G401 (cell line): ENCODE results near the gene ANO10. TPM values are rescaled to one million over a fixed set of nuclear protein-coding genes. Genes with fewer than 3 reads are reported as not detected.
"Not testable (repeated sequence)": the region's sequence is repeated elsewhere in the genome, so short reads cannot be mapped to it uniquely, and the experiment has no call there.

Experiments
- DNase-seq: peaks from one replicate; pipeline ENCODE4 v3.0.0-alpha.2; 2015; ENCODE audit warnings: low spot score
- in situ Hi-C: cut with HindIII; loops from 2 replicates; pipeline ENCODE4 v1.10.0; 2016; ENCODE audit warnings: low sequenced_read_pairs, mixed read lengths
- total RNA-seq: library from RNA; depleted of rRNA; stranded (reverse); fragments of >200 nt; shearing (Covaris generic); gene quantifications from 2 replicates; pipeline ENCODE4 v1.2.3, GENCODE V29; 2014

ANO10 gene
- total RNA-seq, 1 experiment from 2014 or later, result 24.1 TPM

GRCh38 chr3:43526956-43527355, 94.9 kb downstream of the ANO10 start:
- DNase-seq, result no peak
- in situ Hi-C loops, result no loop called here

- in situ Hi-C loops, result no loop called here
- DNase-seq, result peak; percentile 31
These were observed 95.7 kb downstream of the ANO10 start for GRCh38 chr3:43525941-43526607.

GRCh38 chr3:43525386-43525785, 96.4 kb downstream of the ANO10 start:
- in situ Hi-C loops, result no loop called here
- no peak for DNase-seq

GRCh38 chr3:43523454-43524053, 98.3 kb downstream of the ANO10 start:
- in situ Hi-C loops, result no loop called here
- no peak for DNase-seq

- DNase-seq, result no peak
- in situ Hi-C loops, result no loop called here
These were observed 99.0 kb downstream of the ANO10 start for GRCh38 chr3:43522727-43523362.

- in situ Hi-C loops, result no loop called here
- no peak for DNase-seq
These were observed 99.9 kb downstream of the ANO10 start for GRCh38 chr3:43521941-43522340.

GRCh38 chr3:43518515-43518914, 103.3 kb downstream of the ANO10 start:
- in situ Hi-C loops, DNase-seq: not testable (repeated sequence)

- no peak for DNase-seq
- in situ Hi-C loops, result no loop called here
These were observed 105.7 kb downstream of the ANO10 start for GRCh38 chr3:43515970-43516635.

- DNase-seq, result no peak
- in situ Hi-C loops, result no loop called here
These were observed 106.4 kb downstream of the ANO10 start for GRCh38 chr3:43515208-43515917.

GRCh38 chr3:43512754-43513404, 108.9 kb downstream of the ANO10 start:
- no peak for DNase-seq
- in situ Hi-C loops, result no loop called here

- in situ Hi-C loops, result no loop called here
These were observed 115.2 kb downstream of the ANO10 start for GRCh38 chr3:43506644-43507043.

GRCh38 chr3:43505351-43505750, 116.5 kb downstream of the ANO10 start:
- DNase-seq, result no peak
- in situ Hi-C loops, result no loop called here

More at GRCh38 chr3:43506644-43507043, 115.2 kb downstream of the ANO10 start:
- DNase-seq, result no peak

GRCh38 chr3:43503067-43503728, 118.6 kb downstream of the ANO10 start:
- in situ Hi-C loops, result no loop called here
- DNase-seq, result peak; percentile 76

GRCh38 chr3:43499256-43499655, 122.6 kb downstream of the ANO10 start:
- no peak for DNase-seq
- in situ Hi-C loops, result no loop called here

GRCh38 chr3:43497905-43498365, 123.9 kb downstream of the ANO10 start:
- DNase-seq, result no peak
- in situ Hi-C loops, result no loop called here

- DNase-seq, result no peak
- in situ Hi-C loops, result no loop called here
These were observed 124.4 kb downstream of the ANO10 start for GRCh38 chr3:43497422-43497821.

- no peak for DNase-seq
These were observed 125.0 kb downstream of the ANO10 start for GRCh38 chr3:43496740-43497375.

GRCh38 chr3:43492932-43493331, 128.9 kb downstream of the ANO10 start:
- in situ Hi-C loops, DNase-seq: not testable (repeated sequence)

More at GRCh38 chr3:43496740-43497375, 125.0 kb downstream of the ANO10 start:
- in situ Hi-C loops, result no loop called here
